Brain microvascular endothelial cell (primary cell): ENCODE measurements around the gene POLR1H.

ENCODE experiments used
- DNase-seq: peaks from one replicate; pipeline ENCODE4 v3.0.0-alpha.2; 2020
- H3K27ac ChIP-seq: fragments of 250-450 bp; sonication (Bioruptor Pico); 2 replicates; pipeline ENCODE4 v1.5.1; 2020; ENCODE audit warnings: mild to moderate bottlenecking, moderate library complexity
- H3K27me3 ChIP-seq: fragments of 250-450 bp; sonication (Bioruptor Pico); replicated peaks from 2 replicates; pipeline ENCODE4 v1.5.1; 2020; ENCODE audit warnings: mild to moderate bottlenecking
- H3K36me3 ChIP-seq: fragments of 250-450 bp; sonication (Bioruptor Pico); replicated peaks from 2 replicates; pipeline ENCODE4 v1.5.1; 2020; ENCODE audit warnings: mild to moderate bottlenecking
- H3K4me3 ChIP-seq: 2 replicates; pipeline ENCODE4 v1.5.1; 2011; ENCODE audit warnings: low read depth, mild to moderate bottlenecking, control low read depth, low read length, moderate library complexity
- CTCF ChIP-seq: IDR thresholded peaks from 2 replicates; pipeline ENCODE4 v1.5.1; 2011; ENCODE audit warnings: low read depth, mild to moderate bottlenecking, moderate library complexity, low read length, control low read depth, inconsistent platforms; ENCODE audit errors: missing control alignments
- in situ Hi-C: cut with HindIII; loops from 2 replicates; pipeline ENCODE4 v1.10.0; 2017; ENCODE audit warnings: low sequenced_read_pairs, low pct_ligation_motif_present

Gene POLR1H

GRCh38 chr6:30062471-30063178 is 1.6 kb downstream of the POLR1H start:
- H3K36me3 ChIP-seq = no peaks in the 10 kb centered on the region
- TF ChIP-seq CTCF = no peak
- no peak for DNase-seq
- in situ Hi-C loops = no loop called here
- no peaks in the 10 kb centered on the region for H3K27me3 ChIP-seq
- no peak overlapping the region for H3K27ac ChIP-seq
- no peak overlapping the region for H3K4me3 ChIP-seq

GRCh38 chr6:30063315-30063714 is 2.2 kb downstream of the POLR1H start:
- H3K27ac ChIP-seq = no peak overlapping the region
- in situ Hi-C loops = no loop called here
- no peaks in the 10 kb centered on the region for H3K36me3 ChIP-seq
- H3K27me3 ChIP-seq = no peaks in the 10 kb centered on the region
- no peak for TF ChIP-seq CTCF
- H3K4me3 ChIP-seq = no peak overlapping the region
- no peak for DNase-seq

GRCh38 chr6:30066082-30066481 is 5.0 kb downstream of the POLR1H start:
- H3K4me3 ChIP-seq = peak overlapping the region; percentile 88
- no peak for DNase-seq
- H3K27ac ChIP-seq = peak overlapping the region; percentile 88
- TF ChIP-seq CTCF = no peak
- H3K27me3 ChIP-seq = no peaks in the 10 kb centered on the region
- in situ Hi-C loops = no loop called here
- no peaks in the 10 kb centered on the region for H3K36me3 ChIP-seq

GRCh38 chr6:30066577-30067459 is 5.8 kb downstream of the POLR1H start, which contains the start of gene PPP1R11:
PPP1R11 (plus strand) TSS chr6:30067198; CDS start chr6:30067411, 213 bp downstream.
- in situ Hi-C loops = no loop called here
- TF ChIP-seq CTCF = no peak
- DNase-seq = peak; percentile 99
- H3K27me3 ChIP-seq = no peaks in the 10 kb centered on the region
- peak within 1 kb of the TSS; percentile 88 for H3K27ac ChIP-seq
- H3K36me3 ChIP-seq = no peaks in the 10 kb centered on the region
- peak within 1 kb of the TSS; percentile 88 for H3K4me3 ChIP-seq

- Histone ChIP-seq H3K27ac (peak overlapping the region; percentile 88), H3K36me3 (no peaks in the 10 kb centered on the region)
Measured at GRCh38 chr6:30067460-30068139, 6.5 kb downstream of the POLR1H start.

More at GRCh38 chr6:30067460-30068139, 6.5 kb downstream of the POLR1H start:
- TF ChIP-seq CTCF = no peak
- H3K4me3 ChIP-seq = peak overlapping the region; percentile 88
- peaks cover 3% of the 10 kb centered on the region for H3K27me3 ChIP-seq
- in situ Hi-C loops = no loop called here
- no peak for DNase-seq
